Measurements from ENCODE around the gene NCS1.

Gene NCS1

GRCh38 chr9:130122456-130122855 lies 49.7 kb upstream of the NCS1 start (continued):
- TF ChIP-seq ELK4 (IDR thresholded peaks at IDR 0.05; ENCODE audit: borderline replicate concordance, low read depth, low read length) (no peak), ZNF121 (tag by site-specific recombination; IDR thresholded peaks at IDR 0.05) (no peak), ZNF837 (tag by site-specific recombination; IDR thresholded peaks at IDR 0.05) (no peak), ZEB2 (tag by site-specific recombination; IDR thresholded peaks at IDR 0.05) (no peak)

GRCh38 chr9:130124085-130124860 lies 47.9 kb upstream of the NCS1 start:
- peaks cover 9% of the 10 kb centered on the region for H3K4me1 ChIP-seq (ENCODE audit: control insufficient read depth, insufficient read depth, low read length)
- no peaks in the 10 kb centered on the region for H3K9me3 ChIP-seq (ENCODE audit: control insufficient read depth, insufficient read depth, low read depth, low read length)
- H3K36me3 ChIP-seq (ENCODE audit: control insufficient read depth in 2 of 2, insufficient read depth in 1 of 2, low read length in 2 of 2): peaks cover 3 to 27% of the 10 kb centered on the region in 2 experiments; a peak in 2 of 3 replicates
- no peak overlapping the region for H3K27ac ChIP-seq (ENCODE audit: extremely low read depth, low read depth, low read length)
- H3K4me3 ChIP-seq (ENCODE audit: low read depth, low read length): no peak overlapping the region
- ChIA-PET CTCF (interaction anchor here (0.6 to 1.4 kb wide), 4 partner anchors 8 to 42 kb away, joined by 3 to 7 read pairs (median 4); no protein-coding TSS in a partner anchor), POLR2A (interaction anchor here (0.6 to 1.3 kb wide), 3 partner anchors 9 to 22 kb away, joined by 3 to 7 read pairs (median 3); no protein-coding TSS in a partner anchor)
- TF ChIP-seq ZNF488 (tag by site-specific recombination; IDR thresholded peaks at IDR 0.05) (no peak), ZBTB26 (tag by site-specific recombination; optimal IDR thresholded peaks at IDR 0.05) (no peak), GLIS1 (tag by site-specific recombination; IDR thresholded peaks at IDR 0.05) (peak; percentile 89), ZNF174 (tag by site-specific recombination; IDR thresholded peaks at IDR 0.05) (no peak), ZNF155 (tag by site-specific recombination; IDR thresholded peaks at IDR 0.05) (no peak)

- no peak overlapping the region for H3K27ac ChIP-seq (ENCODE audit: extremely low read depth, low read depth, low read length)
- peaks cover 6% of the 10 kb centered on the region for H3K4me1 ChIP-seq (ENCODE audit: control insufficient read depth, insufficient read depth, low read length)
- TF ChIP-seq ZNF747 (tag by site-specific recombination; IDR thresholded peaks at IDR 0.05): no peak
- TF ChIP-seq ZNF155 (tag by site-specific recombination; IDR thresholded peaks at IDR 0.05): no peak
- TF ChIP-seq ZNF629 (tag by site-specific recombination; IDR thresholded peaks at IDR 0.05): no peak
- TF ChIP-seq SP7 (tag by site-specific recombination; IDR thresholded peaks at IDR 0.05): no peak
- TF ChIP-seq ZNF785 (tag by site-specific recombination; IDR thresholded peaks at IDR 0.05): no peak
- TF ChIP-seq ZNF23 (tag by site-specific recombination; IDR thresholded peaks at IDR 0.05; ENCODE audit: borderline replicate concordance): no peak
- no peak for TF ChIP-seq ZBTB21 (tag by site-specific recombination; IDR thresholded peaks at IDR 0.05)
- TF ChIP-seq YY1 (tag by site-specific recombination; IDR thresholded peaks at IDR 0.05): no peak
- TF ChIP-seq ZNF639 (tag by site-specific recombination; IDR thresholded peaks at IDR 0.05): no peak
- no peak for TF ChIP-seq GLIS2 (tag by site-specific recombination; IDR thresholded peaks at IDR 0.05)
- TF ChIP-seq ZNF48 (tag by site-specific recombination; IDR thresholded peaks at IDR 0.05): no peak
- no peaks in the 10 kb centered on the region for H3K9me3 ChIP-seq (ENCODE audit: control insufficient read depth, insufficient read depth, low read depth, low read length)
- H3K36me3 ChIP-seq (ENCODE audit: control insufficient read depth in 2 of 2, insufficient read depth in 1 of 2, low read length in 2 of 2): peaks cover 3 to 32% of the 10 kb centered on the region in 2 experiments; a peak in 2 of 3 replicates
- ChIA-PET CTCF (no interaction called here), POLR2A (no interaction called here)
- H3K4me3 ChIP-seq (ENCODE audit: low read depth, low read length): no peak overlapping the region
Measured at GRCh38 chr9:130126721-130127433, 45.3 kb upstream of the NCS1 start.
